Panc1 (cell line): ENCODE data around the gene CSF1. TPM values are rescaled to one million over a fixed set of nuclear protein-coding genes. Genes with fewer than 3 reads are reported as not detected.

Source experiments
- ATAC-seq: fragments of 200-7000 bp; cut with Tn5 transposase; 2 replicates; pipeline ENCODE4 v1.9.1; 2020; ENCODE audit warnings: mild to moderate bottlenecking, moderate library complexity
- BruUV-seq: library from RNA; stranded (reverse); fragments of 400-500 nt; replicated peaks from 2 replicates; lab custom pipeline; 2021; lab: Mats Ljungman, UMichigan
- CTCF ChIA-PET: fragments of 300-600 bp; sonication (Branson Sonifier 250); formaldehyde crosslinking; loops from one replicate; lab custom pipeline; 2022; ENCODE audit warnings: antibody characterized with exemption; lab: Charles Lee
- POLR2A ChIA-PET: fragments of 300-600 bp; sonication (Branson Sonifier 250); formaldehyde crosslinking; loops from one replicate; lab custom pipeline; 2022; ENCODE audit warnings: antibody characterized with exemption; lab: Charles Lee
- DNase-seq: peaks from one replicate; pipeline ENCODE4 v3.0.0-alpha.2; 2010; ENCODE audit warnings: low read depth, low spot score
- H3K27ac ChIP-seq: 2 replicates; pipeline ENCODE4 v1.5.1; 2011; ENCODE audit warnings: mild to moderate bottlenecking, low read length, inconsistent platforms
- H3K27me3 ChIP-seq: fragments of 200-500 bp; sonication (Bioruptor generic); 2 replicates; pipeline ENCODE4 v1.6.0; 2014; ENCODE audit warnings: low read length, inconsistent platforms; ENCODE audit not compliant: control insufficient read depth, insufficient read depth
- H3K36me3 ChIP-seq: fragments of 200-500 bp; sonication (Bioruptor generic); 2 replicates; pipeline ENCODE4 v1.5.1; 2014; ENCODE audit warnings: inconsistent platforms, mild to moderate bottlenecking, low read length, moderate library complexity; ENCODE audit not compliant: control insufficient read depth, insufficient read depth
- H3K4me1 ChIP-seq: 2 replicates; pipeline ENCODE4 v1.5.1; 2011; ENCODE audit warnings: inconsistent platforms, mild to moderate bottlenecking, low read length, moderate library complexity; ENCODE audit not compliant: control insufficient read depth, insufficient read depth
- H3K4me3 ChIP-seq, 2 experiments: 2 replicates each; pipeline ENCODE4 v1.5.1; 2011 to 2012; ENCODE audit warnings: low read depth in 2 of 2, low read length in 2 of 2, mild to moderate bottlenecking in 2 of 2, inconsistent platforms in 1 of 2, moderate library complexity in 1 of 2
- H3K9me3 ChIP-seq: fragments of 200-500 bp; sonication (Bioruptor generic); 2 replicates; pipeline ENCODE4 v1.5.1; 2014; ENCODE audit warnings: low read depth, mild to moderate bottlenecking, inconsistent platforms, low read length, moderate library complexity; ENCODE audit not compliant: control insufficient read depth, insufficient read depth
- POLR2AphosphoS5 ChIP-seq: IDR thresholded peaks from 2 replicates; pipeline ENCODE4 v1.6.1; 2012; ENCODE audit warnings: mild to moderate bottlenecking, low read depth, low read length, moderate library complexity
- SIN3A ChIP-seq: IDR thresholded peaks from 2 replicates; pipeline ENCODE4 v1.6.1; 2012; ENCODE audit warnings: low read depth, mild to moderate bottlenecking, low read length, moderate library complexity, borderline replicate concordance; ENCODE audit not compliant: insufficient read depth
- TCF7L2 ChIP-seq: IDR thresholded peaks from 2 replicates; pipeline ENCODE4 v1.6.1; 2011; ENCODE audit warnings: mild to moderate bottlenecking, low read depth, low read length, inconsistent platforms
- in situ Hi-C: cut with HindIII; loops from 2 replicates; pipeline ENCODE4 v1.10.0; 2016; ENCODE audit warnings: low sequenced_read_pairs, low pct_unique_long_range_greater_than_20kb
- intact Hi-C: fragments of 100-400 bp; cut with micrococcal nuclease; formaldehyde crosslinking; loops from one replicate; pipeline ENCODE4 v1.10.0; 2022; ENCODE audit not compliant: unreplicated experiment
- total RNA-seq: library from RNA; stranded (reverse); gene quantifications from one replicate; pipeline ENCODE4 v1.2.1, GENCODE V29; 2021; ENCODE audit not compliant: unreplicated experiment
- TF ChIP-seq, protein P1 (sequence below): fragments of 450-650 bp; IDR thresholded peaks from 2 replicates; pipeline ENCODE4 v1.5.1; 2017; ENCODE audit warnings: mild to moderate bottlenecking
- TF ChIP-seq, protein P2 (sequence below), 2 experiments: IDR thresholded peaks; 2 replicates each; pipeline ENCODE4 v1.6.1; 2011 to 2012; ENCODE audit warnings: low read depth in 2 of 2, control low read depth in 1 of 2, low read length in 1 of 2, mild to moderate bottlenecking in 1 of 2, moderate library complexity in 1 of 2; ENCODE audit not compliant: insufficient read depth in 1 of 2

The CSF1 gene
- total RNA-seq, 1 experiment from 2014 or later = 217 TPM

DNA sequence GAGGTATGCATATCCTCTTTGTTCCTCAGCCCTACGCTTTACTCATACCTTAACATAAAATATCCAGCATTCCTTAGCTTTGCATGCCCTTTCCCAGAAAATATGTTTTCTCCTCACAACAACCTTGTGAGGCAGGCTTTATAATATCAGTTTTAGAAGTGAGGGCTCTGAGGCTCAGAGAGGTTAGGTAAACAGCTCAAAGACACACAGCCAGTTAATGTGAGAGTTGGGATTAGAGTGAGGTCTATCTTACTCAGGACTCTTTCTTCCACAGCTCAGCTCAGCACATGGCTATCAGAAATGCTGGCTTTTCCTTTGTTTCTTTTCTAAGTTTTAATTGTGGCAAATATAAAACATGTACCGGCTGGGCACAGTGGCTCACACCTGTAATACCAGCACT, 27.9 kb downstream of the CSF1 start:
- no peaks in the 10 kb centered on the region for H3K27me3 ChIP-seq
- intact Hi-C loops = no loop called here
- no TSS peak for BruUV-seq
- peak overlapping the region; percentile 57; the same call in 1 of the 2 replicates for H3K27ac ChIP-seq
- CTCF ChIA-PET = no interaction called here
- no peak for ATAC-seq
- POLR2A ChIA-PET = no interaction called here
- H3K9me3 ChIP-seq = peaks cover 5% of the 10 kb centered on the region; the same call in 1 of the 2 replicates
- no peak overlapping the region for H3K4me3 ChIP-seq
- DNase-seq = no peak
- H3K36me3 ChIP-seq = no peaks in the 10 kb centered on the region
- in situ Hi-C loops = no loop called here
- peaks cover 16% of the 10 kb centered on the region for H3K4me1 ChIP-seq
- TF ChIP-seq, protein P1, sequence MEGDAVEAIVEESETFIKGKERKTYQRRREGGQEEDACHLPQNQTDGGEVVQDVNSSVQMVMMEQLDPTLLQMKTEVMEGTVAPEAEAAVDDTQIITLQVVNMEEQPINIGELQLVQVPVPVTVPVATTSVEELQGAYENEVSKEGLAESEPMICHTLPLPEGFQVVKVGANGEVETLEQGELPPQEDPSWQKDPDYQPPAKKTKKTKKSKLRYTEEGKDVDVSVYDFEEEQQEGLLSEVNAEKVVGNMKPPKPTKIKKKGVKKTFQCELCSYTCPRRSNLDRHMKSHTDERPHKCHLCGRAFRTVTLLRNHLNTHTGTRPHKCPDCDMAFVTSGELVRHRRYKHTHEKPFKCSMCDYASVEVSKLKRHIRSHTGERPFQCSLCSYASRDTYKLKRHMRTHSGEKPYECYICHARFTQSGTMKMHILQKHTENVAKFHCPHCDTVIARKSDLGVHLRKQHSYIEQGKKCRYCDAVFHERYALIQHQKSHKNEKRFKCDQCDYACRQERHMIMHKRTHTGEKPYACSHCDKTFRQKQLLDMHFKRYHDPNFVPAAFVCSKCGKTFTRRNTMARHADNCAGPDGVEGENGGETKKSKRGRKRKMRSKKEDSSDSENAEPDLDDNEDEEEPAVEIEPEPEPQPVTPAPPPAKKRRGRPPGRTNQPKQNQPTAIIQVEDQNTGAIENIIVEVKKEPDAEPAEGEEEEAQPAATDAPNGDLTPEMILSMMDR = no peak
- TF ChIP-seq SIN3A (no peak), TCF7L2 (no peak), POLR2AphosphoS5 (no peak)
- TF ChIP-seq, protein P2, sequence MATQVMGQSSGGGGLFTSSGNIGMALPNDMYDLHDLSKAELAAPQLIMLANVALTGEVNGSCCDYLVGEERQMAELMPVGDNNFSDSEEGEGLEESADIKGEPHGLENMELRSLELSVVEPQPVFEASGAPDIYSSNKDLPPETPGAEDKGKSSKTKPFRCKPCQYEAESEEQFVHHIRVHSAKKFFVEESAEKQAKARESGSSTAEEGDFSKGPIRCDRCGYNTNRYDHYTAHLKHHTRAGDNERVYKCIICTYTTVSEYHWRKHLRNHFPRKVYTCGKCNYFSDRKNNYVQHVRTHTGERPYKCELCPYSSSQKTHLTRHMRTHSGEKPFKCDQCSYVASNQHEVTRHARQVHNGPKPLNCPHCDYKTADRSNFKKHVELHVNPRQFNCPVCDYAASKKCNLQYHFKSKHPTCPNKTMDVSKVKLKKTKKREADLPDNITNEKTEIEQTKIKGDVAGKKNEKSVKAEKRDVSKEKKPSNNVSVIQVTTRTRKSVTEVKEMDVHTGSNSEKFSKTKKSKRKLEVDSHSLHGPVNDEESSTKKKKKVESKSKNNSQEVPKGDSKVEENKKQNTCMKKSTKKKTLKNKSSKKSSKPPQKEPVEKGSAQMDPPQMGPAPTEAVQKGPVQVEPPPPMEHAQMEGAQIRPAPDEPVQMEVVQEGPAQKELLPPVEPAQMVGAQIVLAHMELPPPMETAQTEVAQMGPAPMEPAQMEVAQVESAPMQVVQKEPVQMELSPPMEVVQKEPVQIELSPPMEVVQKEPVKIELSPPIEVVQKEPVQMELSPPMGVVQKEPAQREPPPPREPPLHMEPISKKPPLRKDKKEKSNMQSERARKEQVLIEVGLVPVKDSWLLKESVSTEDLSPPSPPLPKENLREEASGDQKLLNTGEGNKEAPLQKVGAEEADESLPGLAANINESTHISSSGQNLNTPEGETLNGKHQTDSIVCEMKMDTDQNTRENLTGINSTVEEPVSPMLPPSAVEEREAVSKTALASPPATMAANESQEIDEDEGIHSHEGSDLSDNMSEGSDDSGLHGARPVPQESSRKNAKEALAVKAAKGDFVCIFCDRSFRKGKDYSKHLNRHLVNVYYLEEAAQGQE (IDR thresholded peaks at IDR 0.05; ENCODE audit: insufficient read depth in 1 of 2, low read depth in 2 of 2, low read length in 1 of 2) = no peak

DNA sequence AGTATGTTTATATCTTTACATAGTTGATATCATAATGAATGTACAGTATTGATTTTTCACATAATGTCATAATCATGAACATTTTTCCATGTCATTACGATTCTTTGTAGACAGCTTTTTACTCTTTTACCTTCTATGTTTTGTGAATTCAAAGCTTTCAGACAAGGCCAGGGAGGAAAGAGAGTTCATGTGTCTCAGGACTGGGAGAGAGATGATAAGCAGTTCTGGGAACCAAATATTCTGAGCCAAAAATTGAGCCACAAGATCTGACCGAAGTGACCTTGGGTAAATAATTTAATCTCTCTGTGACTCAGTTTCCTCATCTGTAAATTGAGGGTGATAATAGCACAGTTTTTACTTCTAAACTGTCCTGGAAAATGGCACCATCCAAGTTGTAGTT, 31.8 kb downstream of the CSF1 start:
- Histone ChIP-seq H3K4me3 (no peak overlapping the region), H3K4me1 (peaks cover 1% of the 10 kb centered on the region), H3K27me3 (no peaks in the 10 kb centered on the region), H3K27ac (peak overlapping the region; percentile 73; the same call in 1 of the 2 replicates), H3K9me3 (peaks cover 5% of the 10 kb centered on the region; the same call in 1 of the 2 replicates), H3K36me3 (no peaks in the 10 kb centered on the region)
- DNase-seq = no peak
- TF ChIP-seq, protein P2 (IDR thresholded peaks at IDR 0.05; ENCODE audit: insufficient read depth in 1 of 2, low read depth in 2 of 2, low read length in 1 of 2) = no peak
- no peak for TF ChIP-seq SIN3A
- TF ChIP-seq POLR2AphosphoS5 = no peak
- TF ChIP-seq, protein P1 = no peak
- no peak for TF ChIP-seq TCF7L2
- ATAC-seq = no peak
- ChIA-PET CTCF (no interaction called here), POLR2A (no interaction called here)
- intact Hi-C loops = no loop called here
- in situ Hi-C loops = no loop called here
- BruUV-seq = no TSS peak
